Measurements from ENCODE around the gene SFTPB.
"Not testable (repeated sequence)": the region's sequence is repeated elsewhere in the genome, so short reads cannot be mapped to it uniquely, and the experiment has no call there.

The SFTPB gene

GRCh38 chr2:85668009-85668856 lies at the start of gene SFTPB:
SFTPB (minus strand) TSS chr2:85668199; CDS start chr2:85668183, 16 bp downstream.
- no peak for DNase-seq (ENCODE audit: extremely low spot score)
- no peak for TF ChIP-seq SUZ12 (IDR thresholded peaks at IDR 0.05)
- no peak for TF ChIP-seq FOXM1 (IDR thresholded peaks at IDR 0.05; ENCODE audit: borderline replicate concordance)
- no peak for TF ChIP-seq ARNT (IDR thresholded peaks at IDR 0.05)
- no peak for TF ChIP-seq LEF1 (IDR thresholded peaks at IDR 0.05; ENCODE audit: borderline replicate concordance)
- no peak for TF ChIP-seq FOXK2 (IDR thresholded peaks at IDR 0.05)
- TF ChIP-seq NFRKB (IDR thresholded peaks at IDR 0.05) = no peak
- TF ChIP-seq SP1 (IDR thresholded peaks at IDR 0.05) = no peak
- no peak for TF ChIP-seq ZNF384 (IDR thresholded peaks at IDR 0.05)
- no peak for TF ChIP-seq BHLHE40 (IDR thresholded peaks at IDR 0.05; ENCODE audit: borderline replicate concordance)
- TF ChIP-seq TARDBP (IDR thresholded peaks at IDR 0.05) = no peak
- no peak for TF ChIP-seq HDGF (IDR thresholded peaks at IDR 0.05; ENCODE audit: borderline replicate concordance)
- no peak for TF ChIP-seq CTBP1 (IDR thresholded peaks at IDR 0.05; ENCODE audit: borderline replicate concordance)
- no peak for TF ChIP-seq ELF4 (IDR thresholded peaks at IDR 0.05)
- TF ChIP-seq L3MBTL2 (conservative IDR thresholded peaks at IDR 0.05) = no peak
- TF ChIP-seq, protein P1, sequence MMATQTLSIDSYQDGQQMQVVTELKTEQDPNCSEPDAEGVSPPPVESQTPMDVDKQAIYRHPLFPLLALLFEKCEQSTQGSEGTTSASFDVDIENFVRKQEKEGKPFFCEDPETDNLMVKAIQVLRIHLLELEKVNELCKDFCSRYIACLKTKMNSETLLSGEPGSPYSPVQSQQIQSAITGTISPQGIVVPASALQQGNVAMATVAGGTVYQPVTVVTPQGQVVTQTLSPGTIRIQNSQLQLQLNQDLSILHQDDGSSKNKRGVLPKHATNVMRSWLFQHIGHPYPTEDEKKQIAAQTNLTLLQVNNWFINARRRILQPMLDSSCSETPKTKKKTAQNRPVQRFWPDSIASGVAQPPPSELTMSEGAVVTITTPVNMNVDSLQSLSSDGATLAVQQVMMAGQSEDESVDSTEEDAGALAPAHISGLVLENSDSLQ (IDR thresholded peaks at IDR 0.05) = no peak
- no peak for TF ChIP-seq FOXA1 (IDR thresholded peaks at IDR 0.05)
- ChIA-PET POLR2A (interaction anchor here (0.6 kb wide), 1 partner anchor 55 kb away, joined by 3 read pairs; no protein-coding TSS in a partner anchor), CTCF (interaction anchor here (0.6 kb wide), 1 partner anchor 260 kb away, joined by 3 read pairs; no protein-coding TSS in a partner anchor)

DNA sequence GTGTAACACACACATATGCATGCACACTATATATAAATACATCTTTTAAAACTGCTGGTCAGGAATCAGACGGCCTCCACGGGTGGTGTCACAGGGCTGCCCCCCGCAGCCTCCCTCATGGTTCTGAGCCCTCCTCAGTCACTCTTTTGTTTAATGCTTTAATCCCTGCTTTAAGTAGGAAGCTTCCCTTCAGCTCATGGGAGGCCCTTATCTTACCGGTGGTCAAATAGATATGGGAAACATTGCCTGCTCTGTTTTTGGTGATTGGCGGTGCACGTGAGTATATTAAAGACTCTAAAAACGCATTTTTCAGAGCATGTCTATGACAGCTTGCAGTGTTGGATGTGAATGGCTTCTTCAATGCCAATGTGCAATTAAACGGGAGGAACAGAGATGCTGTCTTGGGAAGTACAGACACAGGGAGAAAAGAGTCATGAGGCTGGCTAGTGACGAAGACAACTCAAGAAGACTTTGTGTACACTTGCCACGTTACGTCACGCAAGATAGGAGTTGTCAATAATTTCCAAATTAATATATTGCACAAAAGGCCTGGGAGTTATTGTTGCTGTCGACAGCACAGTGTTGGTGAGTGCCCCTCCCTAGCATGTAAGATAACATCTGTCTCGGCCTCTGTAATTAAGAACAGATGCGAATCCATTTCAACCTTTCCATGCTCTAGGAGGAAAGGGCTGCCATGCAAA lies 49.5 kb upstream of the SFTPB start:
- CTCF ChIA-PET = interaction anchor here (1.2 to 3.2 kb wide), 2 partner anchors 8 to 80 kb away, joined by 4 to 17 read pairs; no protein-coding TSS in a partner anchor
- no peak for DNase-seq (ENCODE audit: extremely low spot score)
- no peak for TF ChIP-seq FOXA1 (IDR thresholded peaks at IDR 0.05)
- no peak for TF ChIP-seq CTBP1 (IDR thresholded peaks at IDR 0.05; ENCODE audit: borderline replicate concordance)
- no peak for TF ChIP-seq FOXK2 (IDR thresholded peaks at IDR 0.05)
- no peak for TF ChIP-seq TARDBP (IDR thresholded peaks at IDR 0.05)
- no peak for TF ChIP-seq ZNF384 (IDR thresholded peaks at IDR 0.05)
- no peak for TF ChIP-seq ELF4 (IDR thresholded peaks at IDR 0.05)
- TF ChIP-seq NFRKB (IDR thresholded peaks at IDR 0.05) = no peak
- POLR2A ChIA-PET = no interaction called here

DNA sequence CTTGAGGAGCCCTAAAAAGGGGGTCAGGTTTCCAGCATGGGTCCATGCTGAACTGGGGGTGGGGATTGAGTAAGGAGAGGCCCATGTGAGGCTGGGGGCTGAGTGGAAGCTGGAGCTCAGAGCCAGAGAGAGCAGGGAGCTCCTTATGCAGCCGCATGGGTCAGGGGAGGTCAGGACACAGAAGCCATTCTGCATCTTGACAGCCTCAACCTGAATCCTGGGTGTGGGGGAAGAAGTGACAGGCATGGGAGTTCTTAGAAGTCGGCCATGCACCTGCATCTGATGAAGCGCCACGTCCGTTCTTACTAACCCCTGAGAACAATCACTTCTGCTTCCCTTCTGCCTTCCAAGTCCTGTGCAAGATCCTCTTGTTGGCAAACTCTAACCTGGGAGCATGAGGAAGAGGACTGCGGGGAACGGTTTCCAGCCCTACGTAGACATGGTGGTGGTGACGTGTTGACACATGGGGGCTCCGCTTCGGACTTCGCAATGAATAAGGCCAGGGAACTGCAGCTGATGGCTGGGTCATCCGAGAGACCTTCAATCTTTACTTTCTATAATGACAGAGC lies 48.4 kb upstream of the SFTPB start:
- POLR2A ChIA-PET = no interaction called here
- CTCF ChIA-PET = interaction anchor here (1.2 kb wide), 1 partner anchor 79 kb away, joined by 4 read pairs; no protein-coding TSS in a partner anchor

DNA sequence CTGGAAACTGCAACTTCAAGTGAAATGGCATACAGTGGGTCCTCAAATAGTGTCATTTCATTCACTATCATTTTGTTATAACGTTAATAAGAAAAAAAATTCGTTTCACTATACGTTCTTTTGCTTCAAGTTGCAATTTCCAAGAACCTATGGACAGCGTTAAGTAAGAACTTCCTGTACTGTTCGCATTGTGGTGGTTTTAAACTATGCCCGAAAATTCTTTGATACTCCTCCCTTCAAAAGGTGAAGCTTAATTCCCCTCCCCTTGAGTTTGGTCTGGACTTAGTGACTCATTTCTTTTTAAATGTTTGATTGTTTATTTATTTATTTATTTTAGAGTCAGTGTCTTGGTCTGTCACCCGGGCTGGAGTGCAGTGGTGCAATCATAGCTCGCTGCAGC lies 46.8 kb upstream of the SFTPB start:
- CTCF ChIA-PET = no interaction called here
- DNase-seq (ENCODE audit: extremely low spot score) = no peak
- POLR2A ChIA-PET = no interaction called here
- TF ChIP-seq L3MBTL2 (conservative IDR thresholded peaks at IDR 0.05) (no peak), SP1 (IDR thresholded peaks at IDR 0.05) (no peak), HDGF (IDR thresholded peaks at IDR 0.05; ENCODE audit: borderline replicate concordance) (no peak), ARNT (IDR thresholded peaks at IDR 0.05) (no peak), ZNF384 (IDR thresholded peaks at IDR 0.05) (no peak), FOXM1 (IDR thresholded peaks at IDR 0.05; ENCODE audit: borderline replicate concordance) (no peak), TARDBP (IDR thresholded peaks at IDR 0.05) (no peak), NFRKB (IDR thresholded peaks at IDR 0.05) (no peak), CTBP1 (IDR thresholded peaks at IDR 0.05; ENCODE audit: borderline replicate concordance) (no peak), SUZ12 (IDR thresholded peaks at IDR 0.05) (no peak), BHLHE40 (IDR thresholded peaks at IDR 0.05; ENCODE audit: borderline replicate concordance) (no peak), FOXK2 (IDR thresholded peaks at IDR 0.05) (no peak), ELF4 (IDR thresholded peaks at IDR 0.05) (no peak), LEF1 (IDR thresholded peaks at IDR 0.05; ENCODE audit: borderline replicate concordance) (no peak), FOXA1 (IDR thresholded peaks at IDR 0.05) (no peak)
- TF ChIP-seq, protein P1 (IDR thresholded peaks at IDR 0.05) = no peak

More for the DNA sequence above, 48.4 kb upstream of the SFTPB start:
- DNase-seq (ENCODE audit: extremely low spot score) = no peak
- TF ChIP-seq TARDBP (IDR thresholded peaks at IDR 0.05) = no peak
- TF ChIP-seq FOXA1 (IDR thresholded peaks at IDR 0.05) = no peak

DNA sequence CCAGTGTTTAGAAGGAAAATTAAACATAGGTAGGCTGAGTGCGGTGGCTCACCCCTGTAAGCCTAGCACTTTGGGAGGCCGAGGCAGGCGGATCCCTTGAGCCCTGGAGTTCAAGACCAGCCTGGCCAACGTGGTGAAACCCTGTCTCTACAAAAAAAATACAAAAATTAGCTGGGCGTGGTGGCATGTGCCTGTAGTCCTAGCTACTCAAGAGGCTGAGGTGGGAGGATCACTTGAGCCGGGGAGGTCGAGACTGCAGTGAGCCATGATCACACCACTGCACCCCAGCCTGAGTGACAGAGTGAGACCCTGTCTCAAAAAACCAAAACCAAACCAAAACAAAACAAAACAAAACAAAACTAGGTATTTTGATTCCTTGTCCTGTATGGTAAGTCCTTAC lies 46.4 kb upstream of the SFTPB start:
- POLR2A ChIA-PET; DNase-seq (ENCODE audit: extremely low spot score): not testable (repeated sequence)
- CTCF ChIA-PET = interaction anchor here (0.7 kb wide), 1 partner anchor 10 kb away, joined by 3 read pairs; no protein-coding TSS in a partner anchor

DNA sequence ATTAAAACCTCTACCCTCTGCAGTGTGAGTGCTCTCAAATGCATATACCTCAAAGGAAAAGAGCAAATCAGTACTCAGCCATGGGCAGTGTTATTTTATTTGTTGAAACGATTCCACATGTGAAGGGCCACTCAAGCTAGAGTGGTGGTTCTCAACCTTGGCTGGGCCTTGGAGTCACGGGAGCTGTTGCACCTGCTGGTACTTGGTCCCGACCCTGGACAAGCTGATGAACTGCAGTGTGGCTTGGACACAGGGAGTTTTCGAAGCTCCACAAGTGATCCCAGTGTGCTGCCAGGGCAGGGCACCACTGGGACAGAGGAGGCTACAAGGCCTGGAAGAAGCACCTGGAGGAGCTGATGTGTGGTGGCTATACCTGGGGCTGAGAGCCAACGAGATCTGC lies 45.8 kb upstream of the SFTPB start:
- DNase-seq (ENCODE audit: extremely low spot score) = no peak
- POLR2A ChIA-PET = no interaction called here
- CTCF ChIA-PET = interaction anchor here (0.7 to 0.9 kb wide), 2 partner anchors 11 to 56 kb away, joined by 3 read pairs; no protein-coding TSS in a partner anchor
- TF ChIP-seq SUZ12 (IDR thresholded peaks at IDR 0.05) (no peak), FOXA1 (IDR thresholded peaks at IDR 0.05) (no peak), FOXK2 (IDR thresholded peaks at IDR 0.05) (no peak), LEF1 (IDR thresholded peaks at IDR 0.05; ENCODE audit: borderline replicate concordance) (no peak), CTBP1 (IDR thresholded peaks at IDR 0.05; ENCODE audit: borderline replicate concordance) (no peak), L3MBTL2 (conservative IDR thresholded peaks at IDR 0.05) (no peak), SP1 (IDR thresholded peaks at IDR 0.05) (no peak), HDGF (IDR thresholded peaks at IDR 0.05; ENCODE audit: borderline replicate concordance) (no peak), ARNT (IDR thresholded peaks at IDR 0.05) (no peak)
